ENCODE results near the gene APH1A.

APH1A gene

GRCh38 chr1:150281758-150282557, 13.1 kb upstream of the APH1A start, which contains the start of gene CIART:
Gene CIART (plus strand): TSS chr1:150282554. CDS start chr1:150283268, 714 bp downstream.
- TF ChIP-seq ZNF274 (IDR thresholded peaks at IDR 0.05; ENCODE audit: low read depth, low read length) (no peak), SUZ12 (IDR thresholded peaks at IDR 0.05; ENCODE audit: extremely low read depth, insufficient read depth, insufficient read length) (no peak), YY1 (IDR thresholded peaks at IDR 0.05; ENCODE audit: insufficient read depth, insufficient read length) (no peak)
- Histone ChIP-seq H3K9ac (ENCODE audit: insufficient read length, low read depth) (peak within 1 kb of the TSS; percentile 70), H3K4me1 (ENCODE audit: insufficient read depth, insufficient read length) (no peaks in the 10 kb centered on the region), H3K4me3 (ENCODE audit: insufficient read length, low read depth) (peak within 1 kb of the TSS; percentile 77), H3K27me3 (ENCODE audit: insufficient read depth, insufficient read length) (peaks cover 32% of the 10 kb centered on the region), H3K9me3 (ENCODE audit: insufficient read depth, low read length) (no peaks in the 10 kb centered on the region), H3K36me3 (ENCODE audit: insufficient read depth, insufficient read length, low read length) (no peaks in the 10 kb centered on the region)
- peak; percentile 100 for DNase-seq (ENCODE audit: low read depth, low spot score)

- H3K4me3 ChIP-seq (ENCODE audit: insufficient read length, low read depth) = peak overlapping the region; percentile 77
Measured at GRCh38 chr1:150281221-150281757, 12.5 kb upstream of the APH1A start.

GRCh38 chr1:150280138-150280707, 11.4 kb upstream of the APH1A start:
- no peak for TF ChIP-seq SUZ12 (IDR thresholded peaks at IDR 0.05; ENCODE audit: extremely low read depth, insufficient read depth, insufficient read length)
- TF ChIP-seq ZNF274 (IDR thresholded peaks at IDR 0.05; ENCODE audit: low read depth, low read length) = no peak
- no peak for TF ChIP-seq YY1 (IDR thresholded peaks at IDR 0.05; ENCODE audit: insufficient read depth, insufficient read length)
- no peak overlapping the region for H3K4me3 ChIP-seq (ENCODE audit: insufficient read length, low read depth)
- peaks cover 32% of the 10 kb centered on the region for H3K27me3 ChIP-seq (ENCODE audit: insufficient read depth, insufficient read length)
- H3K9ac ChIP-seq (ENCODE audit: insufficient read length, low read depth) = no peak overlapping the region
- DNase-seq (ENCODE audit: low read depth, low spot score) = no peak
- H3K9me3 ChIP-seq (ENCODE audit: insufficient read depth, low read length) = no peaks in the 10 kb centered on the region
- H3K4me1 ChIP-seq (ENCODE audit: insufficient read depth, insufficient read length) = no peaks in the 10 kb centered on the region
- H3K36me3 ChIP-seq (ENCODE audit: insufficient read depth, insufficient read length, low read length) = no peaks in the 10 kb centered on the region

More at GRCh38 chr1:150281221-150281757, 12.5 kb upstream of the APH1A start:
- Histone ChIP-seq H3K36me3 (ENCODE audit: insufficient read depth, insufficient read length, low read length) (no peaks in the 10 kb centered on the region), H3K27me3 (ENCODE audit: insufficient read depth, insufficient read length) (peaks cover 32% of the 10 kb centered on the region), H3K9ac (ENCODE audit: insufficient read length, low read depth) (peak overlapping the region; percentile 67), H3K9me3 (ENCODE audit: insufficient read depth, low read length) (no peaks in the 10 kb centered on the region), H3K4me1 (ENCODE audit: insufficient read depth, insufficient read length) (no peaks in the 10 kb centered on the region)
- no peak for TF ChIP-seq YY1 (IDR thresholded peaks at IDR 0.05; ENCODE audit: insufficient read depth, insufficient read length)
- no peak for TF ChIP-seq SUZ12 (IDR thresholded peaks at IDR 0.05; ENCODE audit: extremely low read depth, insufficient read depth, insufficient read length)
- no peak for TF ChIP-seq ZNF274 (IDR thresholded peaks at IDR 0.05; ENCODE audit: low read depth, low read length)
- peak; percentile 69 for DNase-seq (ENCODE audit: low read depth, low spot score)

GRCh38 chr1:150273311-150273710, 4.5 kb upstream of the APH1A start:
- Histone ChIP-seq H3K9me3 (ENCODE audit: insufficient read depth, low read length) (no peaks in the 10 kb centered on the region), H3K9ac (ENCODE audit: insufficient read length, low read depth) (peak overlapping the region; percentile 66), H3K4me1 (ENCODE audit: insufficient read depth, insufficient read length) (peaks cover 12% of the 10 kb centered on the region), H3K36me3 (ENCODE audit: insufficient read depth, insufficient read length, low read length) (no peaks in the 10 kb centered on the region), H3K27me3 (ENCODE audit: insufficient read depth, insufficient read length) (no peaks in the 10 kb centered on the region), H3K4me3 (ENCODE audit: insufficient read length, low read depth) (no peak overlapping the region)
- no peak for TF ChIP-seq SUZ12 (IDR thresholded peaks at IDR 0.05; ENCODE audit: extremely low read depth, insufficient read depth, insufficient read length)
- no peak for TF ChIP-seq ZNF274 (IDR thresholded peaks at IDR 0.05; ENCODE audit: low read depth, low read length)
- no peak for TF ChIP-seq YY1 (IDR thresholded peaks at IDR 0.05; ENCODE audit: insufficient read depth, insufficient read length)
- DNase-seq (ENCODE audit: low read depth, low spot score) = no peak

GRCh38 chr1:150271291-150271959, 2.6 kb upstream of the APH1A start:
- H3K9ac ChIP-seq (ENCODE audit: insufficient read length, low read depth) = no peak overlapping the region
- no peak overlapping the region for H3K4me3 ChIP-seq (ENCODE audit: insufficient read length, low read depth)
- H3K4me1 ChIP-seq (ENCODE audit: insufficient read depth, insufficient read length) = peaks cover 20% of the 10 kb centered on the region
- no peaks in the 10 kb centered on the region for H3K27me3 ChIP-seq (ENCODE audit: insufficient read depth, insufficient read length)
- H3K9me3 ChIP-seq (ENCODE audit: insufficient read depth, low read length) = no peaks in the 10 kb centered on the region
- H3K36me3 ChIP-seq (ENCODE audit: insufficient read depth, insufficient read length, low read length) = peaks cover 15% of the 10 kb centered on the region
- TF ChIP-seq ZNF274 (IDR thresholded peaks at IDR 0.05; ENCODE audit: low read depth, low read length) = no peak
- no peak for TF ChIP-seq SUZ12 (IDR thresholded peaks at IDR 0.05; ENCODE audit: extremely low read depth, insufficient read depth, insufficient read length)
- TF ChIP-seq YY1 (IDR thresholded peaks at IDR 0.05; ENCODE audit: insufficient read depth, insufficient read length) = no peak
- DNase-seq (ENCODE audit: low read depth, low spot score) = no peak

- peaks cover 35% of the 10 kb centered on the region for H3K36me3 ChIP-seq (ENCODE audit: insufficient read depth, insufficient read length, low read length)
- H3K4me1 ChIP-seq (ENCODE audit: insufficient read depth, insufficient read length) = peaks cover 20% of the 10 kb centered on the region
- no peak for DNase-seq (ENCODE audit: low read depth, low spot score)
- TF ChIP-seq SUZ12 (IDR thresholded peaks at IDR 0.05; ENCODE audit: extremely low read depth, insufficient read depth, insufficient read length) (no peak), YY1 (IDR thresholded peaks at IDR 0.05; ENCODE audit: insufficient read depth, insufficient read length) (no peak), ZNF274 (IDR thresholded peaks at IDR 0.05; ENCODE audit: low read depth, low read length) (no peak)
- peak overlapping the region; percentile 98 for H3K4me3 ChIP-seq (ENCODE audit: insufficient read length, low read depth)
- H3K9me3 ChIP-seq (ENCODE audit: insufficient read depth, low read length) = no peaks in the 10 kb centered on the region
- no peaks in the 10 kb centered on the region for H3K27me3 ChIP-seq (ENCODE audit: insufficient read depth, insufficient read length)
- peak overlapping the region; percentile 46 for H3K9ac ChIP-seq (ENCODE audit: insufficient read length, low read depth)
Measured at GRCh38 chr1:150269451-150269850, 635 bp upstream of the APH1A start.
